Left renal cortex interstitium (tissue), 4 donors: ENCODE data around the gene MEF2C. TPM values are rescaled to one million over a fixed set of nuclear protein-coding genes. Genes with fewer than 3 reads are reported as not detected.

Experiments used
- DNase-seq, 4 donors: peaks; one replicate each; pipeline ENCODE4 v3.0.0-alpha.2; 2013; ENCODE audit warnings: low read depth in 4 of 4, low spot score in 2 of 4, missing footprints in 1 of 4
- polyA plus RNA-seq, 4 donors: library from polyadenylated mRNA; unstranded; fragments of 120-200 nt; gene quantifications; one replicate each; pipeline ENCODE4 v1.2.1, GENCODE V29; 2013; ENCODE audit not compliant: insufficient read length in 4 of 4

Gene MEF2C
- polyA plus RNA-seq, 4 donors: 31.7 to 55.0 (median 40.5) TPM

GRCh38 chr5:88833371-88834130 is 49.4 kb downstream of the MEF2C start:
- no peak for DNase-seq

DNA sequence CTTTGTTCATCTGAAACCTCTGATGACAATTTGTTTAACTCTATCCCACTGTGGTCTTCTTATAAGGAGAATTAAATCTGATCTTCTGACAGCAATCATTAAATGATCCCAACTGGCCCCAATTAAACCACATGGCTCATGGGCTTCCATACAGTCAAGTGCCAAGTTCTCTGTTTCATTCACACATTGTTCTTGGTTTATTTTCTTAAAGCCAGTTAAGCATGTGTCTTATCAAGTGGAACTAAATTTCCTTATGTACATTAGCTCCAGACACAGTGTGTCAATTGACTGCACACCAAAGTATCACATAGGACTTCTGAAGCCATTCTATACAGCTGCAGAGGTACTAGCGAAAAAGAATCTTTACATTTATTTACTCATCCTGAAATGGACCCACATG is 51.2 kb downstream of the MEF2C start:
- DNase-seq: no peak

- DNase-seq: no peak
Measured at GRCh38 chr5:88830567-88830966, 52.4 kb downstream of the MEF2C start.

DNA sequence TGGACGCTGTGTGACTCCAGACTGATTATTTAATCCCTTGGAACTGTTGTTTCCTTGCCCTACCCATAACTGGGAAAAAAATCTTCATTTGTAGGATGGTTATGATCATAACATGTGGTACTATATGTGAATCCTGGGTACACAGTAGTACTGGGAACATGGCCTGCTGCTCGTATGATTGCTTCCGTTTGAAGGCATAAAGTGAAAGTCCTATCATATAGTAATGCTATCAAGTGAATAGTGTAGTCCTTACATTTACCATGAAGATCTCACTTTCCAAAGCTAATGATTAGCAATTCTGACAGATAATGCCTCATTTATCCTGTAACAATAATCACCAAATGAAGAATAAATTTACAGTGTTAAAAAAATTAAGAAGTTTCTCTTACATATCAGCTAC is 53.2 kb downstream of the MEF2C start:
- DNase-seq: no peak

GRCh38 chr5:88829054-88829453 is 53.9 kb downstream of the MEF2C start:
- no peak for DNase-seq

DNA sequence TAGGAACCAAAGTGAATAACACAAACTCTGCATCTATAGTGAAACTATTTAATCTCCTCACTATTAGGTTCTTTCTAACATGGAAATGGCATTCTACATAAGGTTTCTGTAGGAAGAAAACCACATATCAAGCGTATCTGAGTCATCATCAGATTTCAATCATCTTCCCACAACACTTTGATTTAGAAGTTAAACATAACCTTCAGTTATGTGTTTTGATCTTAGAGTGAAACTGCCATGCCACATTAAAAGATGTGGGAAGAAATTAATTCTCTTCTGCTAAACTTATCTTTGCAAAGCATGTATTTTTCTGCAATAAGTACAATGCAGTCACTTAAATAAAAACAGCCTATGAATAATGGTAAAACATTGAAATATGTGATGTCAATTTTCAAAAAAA is 55.0 kb downstream of the MEF2C start:
- no peak for DNase-seq

- DNase-seq: peak in 1 of 4 donors; percentile 37
Measured at GRCh38 chr5:88826646-88827585, 56.1 kb downstream of the MEF2C start.

DNA sequence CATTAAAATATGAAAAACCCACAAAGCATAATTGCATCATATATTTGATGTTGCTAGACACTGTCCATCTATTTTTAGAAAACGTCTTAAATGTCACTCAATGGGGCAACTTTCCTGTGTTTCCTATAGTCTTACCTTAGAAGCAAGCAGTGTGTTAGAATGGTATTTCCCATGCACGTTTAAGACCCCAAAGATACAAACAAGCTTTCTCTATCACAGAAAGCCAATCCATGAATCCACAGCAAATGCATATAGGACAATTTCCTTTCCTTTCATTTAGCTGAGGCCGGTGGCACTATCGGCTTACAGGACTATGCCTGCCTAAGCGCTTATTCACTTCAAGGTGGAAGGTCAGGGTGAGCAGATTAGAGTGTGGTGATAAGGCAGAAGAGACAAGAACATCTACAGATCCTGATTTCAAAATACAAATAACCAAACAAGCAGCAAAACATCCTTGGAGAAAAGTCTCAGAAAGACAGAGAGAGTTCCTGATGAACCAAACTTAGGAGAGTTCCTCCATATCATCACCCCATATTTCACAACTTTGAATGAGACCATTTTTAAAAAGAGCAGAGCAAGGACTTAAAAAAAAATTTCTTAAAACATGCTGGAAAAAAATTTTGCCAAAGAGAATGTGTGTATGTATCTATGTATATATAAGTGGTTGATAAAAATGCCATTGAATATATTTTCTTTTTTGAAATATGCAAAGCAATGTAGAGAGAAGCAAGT is 57.2 kb downstream of the MEF2C start:
- DNase-seq: no peak

DNA sequence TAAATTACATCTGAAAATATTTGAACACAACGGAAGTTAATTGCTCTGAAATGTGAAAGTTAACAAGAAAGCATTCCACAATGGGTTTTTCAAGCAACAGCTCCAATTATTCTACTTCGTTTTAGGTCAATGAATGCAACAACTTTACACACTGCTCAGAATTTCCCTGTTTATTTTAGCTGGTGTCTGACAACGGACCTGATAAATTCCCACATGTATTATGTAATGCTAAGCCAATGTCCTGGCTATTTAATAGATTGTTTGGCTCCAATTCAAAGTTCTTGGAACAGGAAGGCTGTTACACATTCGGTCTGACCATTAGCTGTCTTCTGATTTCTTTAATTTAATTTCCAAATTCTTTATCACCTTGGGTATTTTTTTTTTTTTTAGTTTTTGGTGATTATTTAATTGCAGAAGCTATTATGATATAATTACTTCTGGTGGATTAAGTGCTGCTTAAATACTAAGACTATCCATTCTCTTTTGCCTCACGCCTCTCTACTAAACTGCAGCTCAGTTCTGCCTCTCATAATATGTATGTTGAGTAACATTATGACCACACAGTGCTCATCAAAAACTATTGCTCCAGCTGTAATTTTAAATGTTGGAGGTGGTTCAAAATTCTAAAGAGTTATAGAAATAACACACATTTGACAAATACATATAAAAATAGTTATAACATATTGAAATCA is 57.9 kb downstream of the MEF2C start:
- DNase-seq: no peak

- no peak for DNase-seq
Measured at GRCh38 chr5:88824141-88824540, 58.8 kb downstream of the MEF2C start.

GRCh38 chr5:88823201-88823600 is 59.8 kb downstream of the MEF2C start:
- DNase-seq: no peak

- no peak for DNase-seq
Measured at GRCh38 chr5:88821161-88821560, 61.8 kb downstream of the MEF2C start.

GRCh38 chr5:88820581-88820980 is 62.4 kb downstream of the MEF2C start:
- no peak for DNase-seq

DNA sequence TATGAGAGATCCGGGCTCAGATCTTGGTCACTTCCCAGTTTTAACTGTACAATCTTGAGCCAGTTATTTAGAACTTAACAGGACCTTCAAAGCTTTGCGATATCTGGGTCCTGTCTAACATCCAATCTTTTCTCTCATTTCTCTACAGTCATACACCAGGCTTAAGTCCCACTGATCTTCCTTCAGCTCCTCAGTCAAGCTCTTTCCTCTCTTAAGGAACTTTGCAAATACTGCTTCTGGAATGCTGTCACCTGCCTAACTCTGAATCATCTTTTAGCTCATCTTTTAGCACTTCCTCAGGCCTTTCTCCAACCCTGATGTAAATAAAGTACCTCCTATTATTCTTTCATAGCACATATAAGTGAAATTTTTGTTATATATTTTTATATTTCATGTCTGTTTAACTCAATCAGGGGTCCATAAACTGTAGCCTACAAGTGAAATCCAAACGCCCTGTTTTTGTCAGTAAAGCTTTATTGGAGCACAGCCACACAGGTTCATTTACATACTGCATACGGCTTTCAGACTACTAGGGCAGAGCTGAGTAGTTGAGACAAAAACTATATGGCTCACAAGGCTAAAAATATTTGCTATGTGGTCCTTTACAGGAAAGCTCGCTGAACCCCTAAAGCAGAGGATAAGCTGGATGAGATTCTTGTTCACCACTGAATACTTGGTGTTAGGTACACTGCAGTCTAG is 63.5 kb downstream of the MEF2C start:
- DNase-seq: no peak

GRCh38 chr5:88818296-88818695 is 64.7 kb downstream of the MEF2C start:
- DNase-seq: no peak

DNA sequence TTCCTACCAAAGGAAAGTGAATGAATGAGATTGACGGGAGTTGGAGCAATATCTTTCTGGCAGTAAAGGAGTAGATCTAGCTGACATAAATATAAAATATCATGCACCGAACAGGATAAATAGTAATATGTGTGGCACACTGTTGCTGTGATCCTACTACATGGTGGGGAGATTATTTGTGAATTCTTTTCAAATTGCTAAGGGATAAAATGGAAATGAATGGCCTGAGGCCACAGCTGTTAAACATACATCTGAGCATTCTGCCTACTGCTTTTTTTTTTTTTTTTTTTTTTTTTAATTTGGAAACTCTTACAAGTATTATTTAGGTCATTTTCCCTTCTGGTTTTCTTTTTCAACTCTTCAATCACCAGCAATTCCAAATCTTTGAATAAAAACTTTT is 66.8 kb downstream of the MEF2C start:
- DNase-seq: no peak

DNA sequence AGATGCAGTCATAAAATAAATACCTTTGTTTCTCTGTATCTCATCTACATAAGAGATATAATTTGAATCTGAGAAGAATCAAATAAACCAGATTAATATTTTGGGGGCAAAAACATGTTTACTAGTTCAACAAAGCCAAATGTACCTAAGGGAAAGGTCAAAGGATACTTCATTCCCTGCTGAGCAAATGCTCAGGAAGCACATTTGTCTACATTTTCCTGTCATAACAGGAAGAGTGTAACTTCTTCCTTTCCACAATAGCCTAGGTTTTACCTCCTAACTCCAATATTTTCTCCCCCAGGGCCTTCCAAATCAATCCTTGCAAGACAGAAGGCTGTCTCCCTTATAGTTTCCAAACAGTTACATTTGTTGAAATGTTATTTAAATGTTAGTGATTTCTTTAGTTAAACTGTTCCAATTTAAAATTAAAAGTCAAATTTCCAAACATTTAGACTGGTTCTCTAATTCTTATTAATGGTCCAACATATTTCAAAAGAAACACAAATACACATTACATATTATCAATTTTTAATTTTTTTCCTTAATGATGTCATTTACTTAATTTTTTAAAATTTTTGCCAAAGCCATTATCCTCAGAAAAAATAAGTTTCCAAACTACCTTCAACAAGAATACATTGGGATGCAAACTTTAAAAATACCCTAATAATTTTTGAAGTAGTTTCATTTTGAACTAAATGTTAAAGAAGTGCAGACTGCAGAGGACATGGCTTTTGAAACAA is 67.8 kb downstream of the MEF2C start:
- no peak for DNase-seq

GRCh38 chr5:88813805-88814575 is 69.0 kb downstream of the MEF2C start:
- no peak for DNase-seq
